AG04450 (cell line): ENCODE measurements around the gene ARMCX2. TPM values are rescaled to one million over a fixed set of nuclear protein-coding genes. Genes with fewer than 3 reads are reported as not detected.
"Not testable (repeated sequence)": the region's sequence is repeated elsewhere in the genome, so short reads cannot be mapped to it uniquely, and the experiment has no call there.

Experiments used
- CTCF ChIA-PET: fragments of 300-600, 350-600 bp; formaldehyde crosslinking; extraction: SDS; loops from one replicate; lab custom pipeline; 2022; ENCODE audit warnings: antibody characterized with exemption, inconsistent platforms; lab: Charles Lee
- POLR2A ChIA-PET: fragments of 350-600 bp; formaldehyde crosslinking; extraction: SDS; loops from one replicate; lab custom pipeline; 2021; ENCODE audit warnings: antibody characterized with exemption, inconsistent platforms; lab: Yijun Ruan, JAX
- DNase-seq: peaks from one replicate; pipeline ENCODE4 v3.0.0-alpha.2; 2011; ENCODE audit warnings: low read depth, low spot score
- H3K27ac ChIP-seq: one replicate; pipeline ENCODE4 v1.5.1; 2012; ENCODE audit warnings: low read depth, low read length, control low read depth
- H3K27me3 ChIP-seq: one replicate; pipeline ENCODE4 v1.6.0; 2012; ENCODE audit warnings: low read length; ENCODE audit not compliant: control insufficient read depth, insufficient read depth
- H3K4me3 ChIP-seq: 2 replicates; pipeline ENCODE4 v1.5.1; 2011; ENCODE audit warnings: mild to moderate bottlenecking, low read depth, low read length, control low read depth
- H3K9me3 ChIP-seq: 2 replicates; pipeline ENCODE4 v1.5.1; 2012; ENCODE audit warnings: low read length; ENCODE audit not compliant: control insufficient read depth, insufficient read depth
- polyA plus RNA-seq: library from polyadenylated mRNA; depleted of rRNA; stranded (reverse); fragments of >200 nt; gene quantifications from 2 replicates; pipeline ENCODE4 v1.2.3, GENCODE V29; 2011
- TF ChIP-seq, protein P1 (sequence below): IDR thresholded peaks from 2 replicates; pipeline ENCODE4 v1.5.1; 2011; ENCODE audit warnings: low read depth, low read length, control low read depth, inconsistent platforms

The ARMCX2 gene
- polyA plus RNA-seq, 1 experiment = 81.7 TPM

DNA sequence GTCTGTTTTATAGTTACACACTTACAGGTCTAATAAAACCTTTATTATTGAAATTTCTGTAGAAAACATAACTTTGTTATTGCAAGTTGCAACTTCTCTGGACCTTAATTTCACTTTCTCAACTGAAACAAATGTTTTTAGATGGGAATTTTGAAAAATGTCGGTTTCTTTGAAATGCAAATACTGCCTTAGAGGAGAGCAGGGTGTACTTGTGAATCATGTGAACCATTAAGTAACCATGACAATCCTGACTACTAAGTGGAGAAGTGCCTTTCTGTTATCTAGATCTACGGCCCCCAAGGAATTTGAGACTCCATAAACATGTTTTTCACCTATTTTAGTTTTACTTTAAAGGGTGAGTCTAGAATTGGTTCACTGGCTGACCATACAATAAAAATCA lies 8.5 kb upstream of the ARMCX2 start:
- Histone ChIP-seq H3K27ac (no peak overlapping the region), H3K27me3 (peaks cover 10% of the 10 kb centered on the region), H3K9me3 (no peaks in the 10 kb centered on the region), H3K4me3 (no peak overlapping the region)
- CTCF ChIA-PET = no interaction called here
- no peak for DNase-seq
- POLR2A ChIA-PET = no interaction called here
- TF ChIP-seq, protein P1, sequence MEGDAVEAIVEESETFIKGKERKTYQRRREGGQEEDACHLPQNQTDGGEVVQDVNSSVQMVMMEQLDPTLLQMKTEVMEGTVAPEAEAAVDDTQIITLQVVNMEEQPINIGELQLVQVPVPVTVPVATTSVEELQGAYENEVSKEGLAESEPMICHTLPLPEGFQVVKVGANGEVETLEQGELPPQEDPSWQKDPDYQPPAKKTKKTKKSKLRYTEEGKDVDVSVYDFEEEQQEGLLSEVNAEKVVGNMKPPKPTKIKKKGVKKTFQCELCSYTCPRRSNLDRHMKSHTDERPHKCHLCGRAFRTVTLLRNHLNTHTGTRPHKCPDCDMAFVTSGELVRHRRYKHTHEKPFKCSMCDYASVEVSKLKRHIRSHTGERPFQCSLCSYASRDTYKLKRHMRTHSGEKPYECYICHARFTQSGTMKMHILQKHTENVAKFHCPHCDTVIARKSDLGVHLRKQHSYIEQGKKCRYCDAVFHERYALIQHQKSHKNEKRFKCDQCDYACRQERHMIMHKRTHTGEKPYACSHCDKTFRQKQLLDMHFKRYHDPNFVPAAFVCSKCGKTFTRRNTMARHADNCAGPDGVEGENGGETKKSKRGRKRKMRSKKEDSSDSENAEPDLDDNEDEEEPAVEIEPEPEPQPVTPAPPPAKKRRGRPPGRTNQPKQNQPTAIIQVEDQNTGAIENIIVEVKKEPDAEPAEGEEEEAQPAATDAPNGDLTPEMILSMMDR = no peak

DNA sequence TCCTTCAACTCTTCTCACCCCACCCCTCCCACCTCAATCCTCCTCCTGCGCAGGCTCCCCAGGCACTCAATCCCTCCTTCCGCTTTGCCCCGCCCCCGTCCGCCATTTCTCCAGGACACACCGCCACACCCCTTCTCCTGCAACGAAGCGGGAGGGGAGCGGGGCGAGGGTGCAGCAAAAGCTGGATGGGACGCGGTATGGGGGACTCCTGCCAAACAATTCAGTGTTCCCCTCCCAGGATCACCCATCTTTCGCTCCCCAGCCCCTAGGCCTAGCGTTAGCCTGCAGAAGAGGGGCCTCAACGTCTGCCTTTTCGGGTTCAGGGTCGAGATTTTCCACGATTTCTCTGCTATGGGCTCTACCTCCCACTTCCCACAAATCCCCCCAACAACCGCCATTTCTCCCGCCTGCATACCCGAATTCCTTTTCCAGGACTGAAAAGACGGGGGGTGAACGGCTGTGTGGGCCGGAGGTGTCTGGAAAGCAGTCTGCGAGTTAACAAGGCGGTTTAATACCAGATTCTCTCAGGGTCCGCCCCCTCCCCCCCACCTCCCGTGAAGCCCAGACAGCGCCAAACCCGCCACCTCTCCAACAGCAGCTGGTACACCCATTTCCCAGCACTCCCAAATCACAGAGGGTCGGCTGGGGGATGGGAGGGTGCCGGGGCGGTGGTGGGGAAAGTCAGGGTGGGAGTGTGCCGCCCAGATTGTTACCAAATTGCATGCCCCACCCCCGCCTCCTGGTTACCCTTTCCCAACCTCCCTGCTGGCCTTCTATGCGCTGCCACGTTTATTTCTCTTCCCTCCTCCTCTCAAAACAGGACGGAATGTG lies 774 bp downstream of the ARMCX2 start:
- POLR2A ChIA-PET = interaction anchor here (0.7 to 1.0 kb wide), 4 partner anchors 15 to 1596 kb away, joined by 3 to 6 read pairs (median 4); partner anchors contain the start of genes CSTF2 and TCEAL8
- CTCF ChIA-PET = interaction anchor here (0.6 kb wide), 1 partner anchor 97 kb away, joined by 5 read pairs; no protein-coding TSS in a partner anchor
- Histone ChIP-seq H3K27me3 (no peaks in the 10 kb centered on the region), H3K27ac (no peak overlapping the region), H3K9me3 (no peaks in the 10 kb centered on the region), H3K4me3 (peak overlapping the region; percentile 76)
- DNase-seq = no peak
- TF ChIP-seq, protein P1 = no peak

DNA sequence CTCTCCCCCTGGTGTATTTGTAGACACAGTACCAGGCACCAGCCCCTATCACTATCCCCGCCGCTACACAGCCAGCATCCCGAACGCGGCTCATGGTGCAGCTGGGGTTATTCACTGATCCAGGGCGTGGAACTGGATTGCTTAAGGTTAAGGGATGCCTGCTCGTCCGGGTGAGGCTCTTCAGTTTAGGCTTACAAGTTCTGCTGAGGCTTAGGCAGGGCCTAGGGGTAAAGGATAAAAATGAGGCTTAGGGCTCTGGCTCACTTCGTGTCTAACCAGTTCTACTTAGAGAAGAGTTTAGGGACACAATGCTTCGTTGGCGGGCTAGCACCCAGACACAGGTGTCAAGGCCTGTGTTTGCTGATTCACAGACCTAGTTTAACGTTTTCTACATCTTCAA lies 2.2 kb downstream of the ARMCX2 start:
- POLR2A ChIA-PET = no interaction called here
- no peaks in the 10 kb centered on the region for H3K27me3 ChIP-seq

DNA sequence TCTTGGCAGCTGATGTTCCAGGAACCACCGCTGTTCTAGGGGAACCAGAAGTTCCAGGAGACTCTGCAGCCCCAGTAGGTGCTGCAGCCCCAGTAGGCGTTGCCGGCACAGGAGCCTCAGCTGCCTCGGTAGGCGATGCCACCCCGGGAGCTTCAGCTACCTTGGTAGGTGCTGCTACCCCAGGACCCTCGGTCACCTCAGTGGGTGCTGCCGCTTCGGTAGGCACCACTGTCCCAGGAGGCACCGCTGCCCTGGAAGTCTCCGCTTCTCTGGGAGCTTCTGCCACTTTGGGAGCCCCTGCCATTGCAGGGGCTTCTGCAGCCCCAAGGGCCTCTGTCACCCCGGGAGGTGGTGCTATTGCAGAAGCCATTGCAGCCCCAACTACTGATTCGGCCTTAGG lies 2.8 kb downstream of the ARMCX2 start:
- no peaks in the 10 kb centered on the region for H3K27me3 ChIP-seq
- H3K9me3 ChIP-seq = no peaks in the 10 kb centered on the region
- ChIA-PET CTCF (no interaction called here), POLR2A (no interaction called here)
- no peak overlapping the region for H3K27ac ChIP-seq
- TF ChIP-seq, protein P1 = no peak
- no peak for DNase-seq
- H3K4me3 ChIP-seq = no peak overlapping the region

More for the DNA sequence above, 2.2 kb downstream of the ARMCX2 start:
- TF ChIP-seq, protein P1 = no peak
- DNase-seq = no peak
- Histone ChIP-seq H3K27ac (no peak overlapping the region), H3K4me3 (no peak overlapping the region), H3K9me3 (no peaks in the 10 kb centered on the region)
- CTCF ChIA-PET = no interaction called here

DNA sequence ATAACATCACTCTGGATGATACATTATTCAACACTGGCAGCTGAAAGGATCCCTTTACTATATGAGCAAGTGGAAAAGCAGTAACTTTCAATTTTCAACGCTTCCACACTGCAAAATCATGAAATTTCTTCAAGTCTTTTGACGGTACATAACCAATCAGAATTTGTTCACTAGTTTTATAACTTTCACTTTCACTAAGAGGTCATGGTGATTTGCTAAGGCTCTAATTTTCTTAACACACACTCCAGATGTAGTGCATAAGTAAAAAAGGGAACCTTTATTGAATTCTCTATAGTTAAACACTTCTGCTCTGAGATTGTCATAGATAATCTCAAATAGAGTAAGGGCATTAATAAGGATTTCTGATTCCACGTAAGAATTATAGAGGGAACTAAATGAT lies 4.1 kb downstream of the ARMCX2 start:
- no peak for DNase-seq
- H3K9me3 ChIP-seq = no peaks in the 10 kb centered on the region
- H3K4me3 ChIP-seq = no peak overlapping the region
- TF ChIP-seq, protein P1 = no peak
- ChIA-PET CTCF (no interaction called here), POLR2A (no interaction called here)
- H3K27me3 ChIP-seq = no peaks in the 10 kb centered on the region
- H3K27ac ChIP-seq = no peak overlapping the region

DNA sequence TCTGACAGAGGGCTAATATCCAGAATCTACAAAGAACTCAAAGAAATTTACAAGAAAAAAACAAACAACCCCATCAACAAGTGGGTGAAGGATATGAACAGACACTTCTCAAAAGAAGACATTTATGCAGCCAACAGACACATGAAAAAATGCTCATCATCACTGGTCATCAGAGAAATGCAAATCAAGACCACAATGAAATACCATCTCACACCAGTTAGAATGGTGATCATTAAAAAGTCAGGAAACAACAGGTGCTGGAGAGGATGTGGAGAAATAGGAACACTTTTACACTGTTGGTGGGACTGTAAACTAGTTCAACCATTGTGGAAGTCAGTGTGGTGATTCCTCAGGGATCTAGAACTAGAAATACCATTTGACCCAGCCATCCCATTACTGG lies 11.9 kb downstream of the ARMCX2 start:
- CTCF ChIA-PET, POLR2A ChIA-PET, H3K9me3 ChIP-seq, H3K27ac ChIP-seq, DNase-seq, H3K27me3 ChIP-seq, H3K4me3 ChIP-seq: not testable (repeated sequence)
